Limb (tissue), 2 donors: ENCODE results near the gene UBE2H.
"Not testable (repeated sequence)": the region's sequence is repeated elsewhere in the genome, so short reads cannot be mapped to it uniquely, and the experiment has no call there.

Source experiments
- DNase-seq, 2 donors: peaks; one replicate each; pipeline ENCODE4 v3.0.0-alpha.2; 2016; ENCODE audit errors: extremely low spot score in 2 of 2

UBE2H gene

GRCh38 chr7:129843978-129844840 is 108.6 kb downstream of the UBE2H start:
- no peak for DNase-seq

GRCh38 chr7:129843365-129843898 is 109.3 kb downstream of the UBE2H start:
- no peak for DNase-seq

DNA sequence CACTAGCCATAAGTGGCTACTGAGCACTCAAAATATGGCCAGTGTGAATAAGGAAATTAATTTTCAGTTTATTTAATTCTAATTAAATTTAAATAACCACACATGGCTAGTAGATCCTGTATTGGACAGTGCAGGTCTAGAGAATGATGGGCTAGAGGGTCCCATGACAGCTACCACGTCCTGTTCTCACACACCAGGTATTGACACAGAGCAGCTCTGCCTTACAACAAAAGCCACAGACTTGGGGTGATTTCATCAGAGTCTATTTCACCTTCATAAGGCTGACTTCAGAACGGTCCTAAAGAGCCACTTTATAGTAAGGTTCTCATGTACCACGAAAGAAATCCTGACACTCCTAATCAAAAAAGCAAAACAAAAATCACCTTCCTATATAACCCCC is 111.3 kb downstream of the UBE2H start:
- DNase-seq = no peak

DNA sequence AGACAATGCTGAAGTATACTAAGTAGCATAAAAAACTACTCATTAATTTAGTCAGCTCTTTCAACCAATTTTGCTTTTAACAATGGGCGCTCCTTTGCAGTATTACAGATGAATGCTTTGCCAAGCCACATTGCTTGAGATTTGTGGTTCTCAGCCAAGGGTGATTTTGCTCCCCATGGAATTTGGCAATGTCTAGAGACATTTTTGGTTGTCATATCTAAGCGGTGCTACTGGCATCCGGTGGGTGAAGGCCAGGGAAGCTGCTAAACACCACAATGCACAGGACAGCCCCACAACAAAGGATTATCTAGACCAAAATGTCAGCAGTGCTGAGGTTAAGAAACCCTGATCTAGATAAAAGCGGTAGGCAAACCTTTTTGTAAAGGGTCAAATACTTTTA is 112.0 kb downstream of the UBE2H start:
- no peak for DNase-seq

DNA sequence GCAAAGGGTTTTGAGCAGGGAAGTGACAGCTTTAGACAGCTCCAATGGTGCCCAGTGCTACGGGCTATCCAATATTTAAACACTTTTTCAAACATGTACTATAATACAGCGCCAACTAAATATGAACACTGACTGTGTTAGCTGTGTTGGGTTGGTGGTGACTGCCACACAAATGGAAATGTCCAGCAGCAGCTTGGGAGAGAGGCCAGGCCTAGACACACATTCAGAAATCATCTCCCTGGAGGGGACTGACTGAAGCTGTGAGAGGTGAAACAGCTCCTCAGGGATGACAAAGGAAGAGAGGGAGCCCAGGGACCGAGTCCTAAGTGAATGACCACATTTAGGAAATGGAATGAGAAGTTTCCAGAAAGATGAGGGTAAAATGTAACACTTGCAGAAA is 115.8 kb downstream of the UBE2H start:
- no peak for DNase-seq

DNA sequence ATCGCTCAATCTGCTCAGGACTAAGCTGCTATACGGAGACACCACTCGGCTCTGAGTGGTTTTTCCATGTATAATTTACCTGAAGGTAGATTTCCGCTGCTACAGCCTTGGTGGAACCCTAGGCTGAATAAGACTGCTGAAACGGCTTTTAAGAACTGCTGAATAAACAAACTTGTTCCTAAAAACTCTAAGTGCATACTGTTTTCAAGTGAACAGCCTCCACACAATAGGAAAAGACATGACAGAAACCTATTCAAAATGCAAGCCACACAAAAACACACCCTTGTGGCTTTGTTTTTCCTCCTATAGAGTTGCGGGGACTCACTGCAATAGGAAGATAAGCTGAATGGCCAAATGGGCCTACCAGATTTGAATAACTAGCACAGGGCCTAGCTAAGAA is 117.2 kb downstream of the UBE2H start:
- DNase-seq = no peak

DNA sequence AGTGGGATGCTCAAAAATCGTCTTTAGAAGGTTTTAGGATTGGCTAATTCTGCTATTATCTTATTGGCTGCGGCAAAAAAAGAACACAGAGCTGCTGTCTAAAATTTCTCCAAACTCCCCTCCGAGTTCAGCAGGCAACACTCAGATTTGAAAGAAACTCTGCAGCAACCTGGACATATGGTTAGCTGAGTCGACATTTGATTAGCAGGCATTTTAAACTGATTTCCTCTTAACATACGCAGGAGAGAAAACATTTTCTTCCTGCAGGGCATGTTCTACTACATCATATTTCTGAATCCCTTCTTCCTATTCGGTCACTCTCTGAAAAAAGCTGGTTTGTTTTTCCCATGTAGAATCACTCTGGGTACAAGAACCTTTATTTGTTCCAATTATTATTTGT is 119.4 kb downstream of the UBE2H start:
- not testable (repeated sequence) for DNase-seq

DNA sequence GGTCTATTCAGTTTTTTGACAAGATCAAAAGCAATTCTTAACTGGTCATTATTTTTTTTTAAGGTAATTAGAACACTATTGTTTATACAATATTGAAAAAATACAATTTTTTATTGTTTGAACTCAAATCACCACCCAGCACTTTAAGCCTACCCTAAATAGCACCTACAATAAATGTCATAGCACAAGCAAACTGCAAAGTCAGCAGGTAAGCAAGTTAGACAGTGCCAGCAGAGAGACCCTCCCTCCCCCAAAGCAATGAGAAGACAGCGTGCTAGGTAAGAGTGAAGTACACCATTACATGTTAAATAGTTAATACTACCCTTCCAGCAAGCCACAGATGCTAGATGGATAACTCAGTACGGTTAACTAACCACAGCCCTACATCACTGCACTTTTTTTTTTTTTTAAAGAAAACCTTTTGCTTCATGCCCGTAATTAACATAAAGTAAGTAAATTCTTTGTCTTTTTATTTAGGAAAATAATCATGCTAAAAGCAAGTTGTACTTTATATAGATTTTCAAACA is 120.0 kb downstream of the UBE2H start:
- no peak for DNase-seq

DNA sequence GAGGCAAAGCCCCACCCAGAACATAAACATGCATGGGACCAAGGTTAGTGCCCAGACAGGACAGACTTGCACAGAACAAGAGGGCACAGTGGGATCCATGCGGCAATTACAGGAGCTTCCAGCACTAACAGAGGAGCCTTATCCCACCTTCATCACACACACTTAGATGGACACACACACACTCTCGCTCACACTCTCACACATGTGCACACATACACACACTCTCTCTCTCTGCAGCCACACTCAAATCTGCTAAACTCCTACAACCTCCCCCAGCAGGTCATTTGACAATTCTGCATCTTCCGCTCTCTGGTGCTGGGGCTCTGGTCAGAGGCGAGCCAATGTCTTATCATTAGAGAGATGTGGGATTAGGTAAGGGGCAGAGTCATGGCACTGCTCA is 120.5 kb downstream of the UBE2H start:
- no peak for DNase-seq

DNA sequence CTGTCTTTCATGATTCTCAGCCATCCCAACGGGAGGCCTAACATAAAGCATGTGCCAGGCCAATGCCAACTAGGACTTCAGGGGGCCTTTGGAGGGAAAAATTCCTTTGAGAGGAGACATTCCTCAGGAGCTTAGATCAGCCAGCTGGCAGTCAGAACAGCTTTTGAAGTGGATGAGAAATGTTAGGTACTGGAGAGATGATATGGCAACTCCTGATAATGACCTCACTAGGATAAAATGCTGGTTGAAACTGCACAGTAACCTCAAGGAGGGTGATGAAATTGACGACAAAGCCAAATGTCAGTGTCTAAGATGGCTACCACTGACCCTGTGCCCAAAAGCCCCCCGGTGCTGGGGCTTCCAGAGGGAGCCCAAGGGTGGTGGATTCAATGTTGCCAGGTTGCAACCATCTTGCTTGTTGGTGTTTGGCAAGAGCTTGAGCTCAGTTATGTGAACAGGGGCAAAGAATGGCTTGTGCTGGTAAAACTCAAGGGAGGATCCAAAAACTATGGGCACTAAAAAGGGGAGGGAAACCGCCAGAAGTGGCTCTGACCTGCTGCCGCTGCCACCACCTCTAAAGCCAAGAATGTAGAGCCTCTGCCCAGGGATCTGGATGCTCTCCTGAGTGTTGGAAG is 121.2 kb downstream of the UBE2H start:
- no peak for DNase-seq

- no peak for DNase-seq
These were observed 121.8 kb downstream of the UBE2H start for GRCh38 chr7:129830949-129831348.

DNA sequence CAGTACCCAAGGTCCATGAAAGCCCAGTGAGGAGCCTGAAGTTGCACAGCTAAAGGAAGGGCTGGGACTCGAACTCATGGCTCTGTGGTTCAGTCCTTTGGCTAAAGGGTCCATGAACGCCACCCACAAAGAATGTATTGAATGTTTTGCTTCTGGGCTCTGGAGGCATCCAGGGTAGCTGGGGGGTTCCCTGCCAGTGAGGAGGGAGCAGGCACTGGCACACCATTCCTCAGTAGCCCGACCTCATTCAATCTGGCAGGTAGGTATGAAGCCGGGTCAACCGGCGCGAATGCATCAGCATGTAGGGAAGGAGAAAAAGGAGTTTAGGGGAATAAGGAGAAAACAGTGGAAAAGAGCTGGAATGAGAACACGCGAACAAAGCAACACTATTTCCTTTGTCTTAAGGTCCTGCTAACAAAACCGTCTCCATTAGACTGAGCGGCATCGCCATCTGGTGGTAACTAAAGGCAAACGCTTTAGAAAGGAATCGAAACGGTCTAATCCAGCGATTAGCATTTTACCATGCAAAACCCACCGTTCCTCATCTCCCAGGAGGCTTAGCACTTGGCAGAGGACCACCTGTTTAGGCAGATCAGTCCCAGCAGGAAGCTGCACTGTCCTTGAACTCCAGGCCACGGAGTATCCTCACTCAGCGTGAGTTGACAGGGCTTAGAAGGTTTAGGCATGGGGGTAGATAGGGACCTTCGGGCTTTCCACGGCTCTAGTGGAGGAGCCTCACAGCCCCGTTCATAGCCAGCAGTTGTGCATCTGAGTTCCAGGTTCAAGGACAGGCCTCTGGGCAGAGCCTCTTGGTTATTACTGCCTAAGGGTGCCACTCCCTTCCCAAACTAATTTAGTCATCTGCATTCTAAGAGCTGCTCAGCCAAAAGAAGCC is 122.8 kb downstream of the UBE2H start:
- DNase-seq = peak; percentile 76 to 82

GRCh38 chr7:129828989-129829736 is 123.6 kb downstream of the UBE2H start:
- no peak for DNase-seq

- DNase-seq = no peak
These were observed 124.5 kb downstream of the UBE2H start for GRCh38 chr7:129828078-129828762.

DNA sequence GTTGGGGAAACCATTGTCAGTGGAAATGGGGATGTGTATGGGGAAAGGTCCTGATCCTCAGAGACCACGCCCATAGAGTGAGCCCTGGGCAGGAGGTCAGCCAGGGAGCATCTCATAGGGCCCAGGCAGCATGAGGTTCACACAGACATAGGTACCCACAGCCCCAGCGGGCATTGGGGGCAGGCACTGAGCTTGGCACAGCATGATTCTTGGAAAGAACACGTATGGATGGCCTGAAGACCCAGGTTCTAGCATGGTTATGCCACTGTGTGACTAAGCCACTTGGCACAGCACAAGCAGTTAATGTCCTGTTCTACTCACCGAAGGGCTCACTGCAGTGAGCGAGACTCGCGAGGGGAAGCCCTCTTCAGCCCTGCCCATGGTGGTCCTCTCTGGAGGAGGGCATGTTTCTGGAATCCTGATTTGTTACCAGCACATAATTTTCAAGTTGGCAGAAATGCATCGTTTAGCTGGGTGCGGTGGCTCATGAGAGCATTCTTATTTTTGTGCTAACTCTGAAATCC is 125.2 kb downstream of the UBE2H start:
- no peak for DNase-seq

DNA sequence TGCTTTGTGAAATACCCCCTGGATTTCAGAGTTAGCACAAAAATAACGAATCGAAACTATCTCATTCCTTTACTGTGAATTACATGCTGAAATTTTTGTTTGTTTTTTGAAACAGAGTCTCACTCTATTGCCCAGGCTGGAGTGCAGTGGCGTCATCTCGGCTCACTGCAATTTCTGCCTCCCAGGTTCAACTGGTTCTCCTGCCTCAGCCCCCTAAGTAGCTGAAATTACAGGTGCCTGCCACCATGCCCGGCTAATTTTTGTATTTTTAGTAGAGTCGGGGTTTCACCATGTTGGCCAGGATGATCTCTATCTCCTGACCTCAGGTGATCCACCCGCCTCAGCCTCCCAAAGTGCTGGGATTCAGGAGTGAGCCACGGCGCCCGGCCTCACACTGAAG is 125.9 kb downstream of the UBE2H start:
- DNase-seq = not testable (repeated sequence)

GRCh38 chr7:129825209-129825970 is 127.4 kb downstream of the UBE2H start:
- DNase-seq = peak; percentile 81 to 97

GRCh38 chr7:129824291-129825208 is 128.2 kb downstream of the UBE2H start:
- DNase-seq = no peak
